Keratinocyte (primary cell): Measurements from ENCODE around the gene TMEM247. TPM values are rescaled to one million over a fixed set of nuclear protein-coding genes. Genes with fewer than 3 reads are reported as not detected.

Source experiments
- DNase-seq: peaks from one replicate; pipeline ENCODE4 v3.0.0-alpha.2; 2011; ENCODE audit warnings: low read depth, missing footprints, low spot score
- FAIRE-seq: peaks from 2 replicates; lab custom pipeline; 2011; peaks lifted over from hg19 to GRCh38; lab: Jason Lieb, UNC
- H2AFZ ChIP-seq: 2 replicates; pipeline ENCODE4 v1.6.0; 2012; ENCODE audit warnings: low read length, control low read depth, inconsistent platforms; ENCODE audit not compliant: control insufficient read depth
- H3K27ac ChIP-seq: 2 replicates; pipeline ENCODE4 v1.5.1; 2011; ENCODE audit warnings: low read length; ENCODE audit not compliant: control insufficient read depth, insufficient read depth
- H3K27me3 ChIP-seq: 3 replicates; pipeline ENCODE4 v1.6.0; 2011; ENCODE audit warnings: low read length; ENCODE audit not compliant: control insufficient read depth, insufficient read depth; ENCODE audit errors: extremely low read depth
- H3K36me3 ChIP-seq, 2 experiments: 2 replicates in 1 of 2; 3 replicates in 1 of 2; pipeline ENCODE4 v1.5.1; 2011; ENCODE audit warnings: low read length in 2 of 2, mild to moderate bottlenecking in 1 of 2; ENCODE audit not compliant: control insufficient read depth in 2 of 2, insufficient read depth in 2 of 2; ENCODE audit errors: extremely low read depth in 1 of 2
- H3K4me1 ChIP-seq: 3 replicates; pipeline ENCODE4 v1.5.1; 2011; ENCODE audit warnings: low read length; ENCODE audit not compliant: control insufficient read depth, insufficient read depth; ENCODE audit errors: extremely low read depth
- H3K4me2 ChIP-seq: 3 replicates; pipeline ENCODE4 v1.6.0; 2011; ENCODE audit warnings: low read depth, low read length; ENCODE audit not compliant: control insufficient read depth, insufficient read depth; ENCODE audit errors: extremely low read depth
- H3K4me3 ChIP-seq, 3 experiments: fragments of 200-600 bp in 1 of 3; sonication (generic) in 1 of 3; 2 replicates in 2 of 3; 3 replicates in 1 of 3; pipeline ENCODE4 v1.5.1; 2011 to 2016; ENCODE audit warnings: low read length in 3 of 3, mild to moderate bottlenecking in 3 of 3, control low read depth in 2 of 3, inconsistent platforms in 1 of 3, low read depth in 1 of 3, mixed read lengths in 1 of 3, mixed run types in 1 of 3, moderate library complexity in 1 of 3; ENCODE audit not compliant: control insufficient read depth in 2 of 3, insufficient read depth in 2 of 3; ENCODE audit errors: extremely low read depth in 1 of 3
- H3K79me2 ChIP-seq: 2 replicates; pipeline ENCODE4 v1.6.0; 2012; ENCODE audit warnings: low read length; ENCODE audit not compliant: control insufficient read depth, insufficient read depth
- H3K9ac ChIP-seq: 3 replicates; pipeline ENCODE4 v1.6.0; 2011; ENCODE audit warnings: low read length; ENCODE audit not compliant: control insufficient read depth, insufficient read depth; ENCODE audit errors: extremely low read depth
- H3K9me1 ChIP-seq: 3 replicates; pipeline ENCODE4 v1.6.0; 2011; ENCODE audit warnings: low read length; ENCODE audit not compliant: control insufficient read depth, insufficient read depth; ENCODE audit errors: extremely low read depth
- H3K9me3 ChIP-seq: 2 replicates; pipeline ENCODE4 v1.5.1; 2012; ENCODE audit warnings: low read depth, low read length; ENCODE audit not compliant: control insufficient read depth
- H4K20me1 ChIP-seq: 3 replicates; pipeline ENCODE4 v1.6.0; 2011; ENCODE audit warnings: low read length; ENCODE audit not compliant: control insufficient read depth, insufficient read depth; ENCODE audit errors: extremely low read depth
- EZH2 ChIP-seq: IDR thresholded peaks from one replicate; pipeline ENCODE4 v1.6.1; 2012; ENCODE audit warnings: inconsistent platforms, mild to moderate bottlenecking, low read length, moderate library complexity
- dilution Hi-C: fragments of 300-500 bp; cut with MboI; formaldehyde crosslinking; loops from one replicate; pipeline ENCODE4 v1.7.0; 2020; ENCODE audit warnings: low sequenced_read_pairs; ENCODE audit not compliant: extremely low pct_ligation_motif_present
- polyA minus RNA-seq, 3 experiments: library from RNA; depleted of rRNA, polyadenylated mRNA; stranded (reverse); fragments of >200 nt; gene quantifications; 1 replicate in 1 of 3; 2 replicates in 1 of 3; 3 replicates in 1 of 3; pipeline ENCODE4 v1.2.3, GENCODE V29; 2011
- polyA plus RNA-seq, 5 experiments: library from polyadenylated mRNA; depleted of rRNA in 3 of 5; stranded (reverse) in 3 of 5; stranded (forward) in 1 of 5; unstranded in 1 of 5; fragments of >200 nt; gene quantifications; 1 replicate in 1 of 5; 2 replicates in 3 of 5; 3 replicates in 1 of 5; pipeline versions ENCODE4 v1.2.1 to v1.2.3, GENCODE V29; 2011 to 2012; ENCODE audit warnings: missing spikeins in 2 of 5, low read depth in 1 of 5, low replicate concordance in 1 of 5
- TF ChIP-seq, protein P1 (sequence below), 3 experiments: IDR thresholded peaks in 1 of 3; conservative IDR thresholded peaks in 1 of 3; optimal IDR thresholded peaks in 1 of 3; 2 replicates in 2 of 3; 3 replicates in 1 of 3; pipeline versions ENCODE3 to v1.5.1; 2011; ENCODE audit warnings: low read length in 3 of 3, mild to moderate bottlenecking in 3 of 3, moderate library complexity in 2 of 3, control low read depth in 1 of 3, inconsistent platforms in 1 of 3; ENCODE audit not compliant: insufficient read depth in 2 of 3; ENCODE audit errors: extremely low read depth in 1 of 3

The TMEM247 gene
- not detected in 3 replicates for polyA plus RNA-seq
- not detected for polyA plus RNA-seq (2011; ENCODE audit: low read depth)
- not detected in 2 replicates for polyA plus RNA-seq (2011; cell fraction: cytosol; rRNA removed)
- polyA plus RNA-seq (2011; cell fraction: nucleus; rRNA removed) = not detected in 2 replicates
- not detected in 2 replicates for polyA plus RNA-seq (2012; ENCODE audit: low replicate concordance)
- polyA minus RNA-seq = not detected in 3 replicates
- polyA minus RNA-seq (2011; cell fraction: cytosol; rRNA and poly(A)+ RNA removed) = not detected
- polyA minus RNA-seq (2011; cell fraction: nucleus; rRNA and poly(A)+ RNA removed) = not detected in 2 replicates

DNA sequence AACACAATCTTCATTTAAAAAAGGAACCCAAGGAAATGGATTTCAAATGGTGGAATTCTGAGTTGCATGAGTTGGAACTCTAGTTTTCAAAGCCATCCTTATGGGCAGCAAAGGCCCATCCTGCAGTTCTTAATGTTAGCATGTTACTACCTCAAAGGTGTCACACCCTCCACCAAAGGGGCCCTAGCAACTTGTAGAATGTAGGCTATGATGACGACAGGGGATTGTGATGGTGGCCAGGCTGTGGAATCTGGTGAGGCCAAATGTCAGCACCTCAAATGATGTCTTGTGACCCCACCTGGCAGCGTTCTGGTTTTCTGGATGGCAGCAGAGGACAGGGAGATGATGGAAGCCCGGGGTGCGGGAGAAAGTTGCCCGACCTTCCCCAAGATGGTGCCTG, at the start of gene TMEM247:
Gene TMEM247 (plus strand): TSS at position 301 of the 400 bp plus-strand sequence.
- H4K20me1 ChIP-seq = no peaks in the 10 kb centered on the region
- H3K4me3 ChIP-seq = no peak within 1 kb of the TSS
- H3K4me2 ChIP-seq = no peak within 1 kb of the TSS
- TF ChIP-seq, protein P1, sequence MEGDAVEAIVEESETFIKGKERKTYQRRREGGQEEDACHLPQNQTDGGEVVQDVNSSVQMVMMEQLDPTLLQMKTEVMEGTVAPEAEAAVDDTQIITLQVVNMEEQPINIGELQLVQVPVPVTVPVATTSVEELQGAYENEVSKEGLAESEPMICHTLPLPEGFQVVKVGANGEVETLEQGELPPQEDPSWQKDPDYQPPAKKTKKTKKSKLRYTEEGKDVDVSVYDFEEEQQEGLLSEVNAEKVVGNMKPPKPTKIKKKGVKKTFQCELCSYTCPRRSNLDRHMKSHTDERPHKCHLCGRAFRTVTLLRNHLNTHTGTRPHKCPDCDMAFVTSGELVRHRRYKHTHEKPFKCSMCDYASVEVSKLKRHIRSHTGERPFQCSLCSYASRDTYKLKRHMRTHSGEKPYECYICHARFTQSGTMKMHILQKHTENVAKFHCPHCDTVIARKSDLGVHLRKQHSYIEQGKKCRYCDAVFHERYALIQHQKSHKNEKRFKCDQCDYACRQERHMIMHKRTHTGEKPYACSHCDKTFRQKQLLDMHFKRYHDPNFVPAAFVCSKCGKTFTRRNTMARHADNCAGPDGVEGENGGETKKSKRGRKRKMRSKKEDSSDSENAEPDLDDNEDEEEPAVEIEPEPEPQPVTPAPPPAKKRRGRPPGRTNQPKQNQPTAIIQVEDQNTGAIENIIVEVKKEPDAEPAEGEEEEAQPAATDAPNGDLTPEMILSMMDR (optimal IDR thresholded peaks at IDR 0.05 in 1 of 3, IDR thresholded peaks at IDR 0.05 in 1 of 3, conservative IDR thresholded peaks at IDR 0.05 in 1 of 3; ENCODE audit: extremely low read depth in 1 of 3, insufficient read depth in 2 of 3, low read length in 3 of 3) = no peak
- TF ChIP-seq EZH2 = no peak
- no peaks in the 10 kb centered on the region for H3K9me3 ChIP-seq
- peaks cover 4% of the 10 kb centered on the region for H3K4me1 ChIP-seq
- H3K27me3 ChIP-seq = peaks cover 14% of the 10 kb centered on the region
- H3K36me3 ChIP-seq = no peaks in the 10 kb centered on the region
- DNase-seq (no peak), FAIRE-seq (no peak)
- dilution Hi-C loops = no loop called here
- H2AFZ ChIP-seq = no peak within 1 kb of the TSS
- H3K79me2 ChIP-seq = no peaks in the 10 kb centered on the region
- H3K27ac ChIP-seq = no peak within 1 kb of the TSS
- no peaks in the 10 kb centered on the region for H3K9me1 ChIP-seq
- no peak within 1 kb of the TSS for H3K9ac ChIP-seq

DNA sequence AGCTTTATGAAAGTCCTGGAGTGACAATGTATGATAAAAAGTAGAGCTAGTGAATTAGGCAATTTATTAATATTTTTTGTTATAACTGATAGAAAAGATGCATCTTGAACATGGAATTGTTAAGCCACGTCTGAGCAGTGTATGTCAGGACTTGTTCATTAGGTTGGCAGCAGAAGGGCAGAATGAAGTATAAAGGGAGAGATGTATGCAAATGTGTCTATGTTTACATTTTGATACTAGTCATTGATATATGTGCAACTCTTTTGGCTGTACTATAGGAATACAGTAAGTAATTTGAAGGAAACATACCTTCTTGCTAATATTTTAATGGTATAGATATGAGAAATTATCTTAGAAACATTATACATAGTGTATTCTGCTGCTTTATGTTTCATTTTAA, 49.0 kb upstream of the TMEM247 start:
- H3K79me2 ChIP-seq = no peaks in the 10 kb centered on the region
- FAIRE-seq = no peak
- dilution Hi-C loops = no loop called here
- DNase-seq = no peak
- no peaks in the 10 kb centered on the region for H3K36me3 ChIP-seq
- H3K9ac ChIP-seq = no peak overlapping the region
- peaks cover 9% of the 10 kb centered on the region for H3K4me1 ChIP-seq
- H3K27ac ChIP-seq = no peak overlapping the region
- TF ChIP-seq, protein P1 (optimal IDR thresholded peaks at IDR 0.05 in 1 of 3, IDR thresholded peaks at IDR 0.05 in 1 of 3, conservative IDR thresholded peaks at IDR 0.05 in 1 of 3; ENCODE audit: extremely low read depth in 1 of 3, insufficient read depth in 2 of 3, low read length in 3 of 3) = no peak
- no peak for TF ChIP-seq EZH2
- no peaks in the 10 kb centered on the region for H3K9me1 ChIP-seq
- H2AFZ ChIP-seq = no peak overlapping the region
- no peak overlapping the region for H3K4me3 ChIP-seq
- H3K4me2 ChIP-seq = no peak overlapping the region
- H3K9me3 ChIP-seq = no peaks in the 10 kb centered on the region
- no peaks in the 10 kb centered on the region for H3K27me3 ChIP-seq
- no peaks in the 10 kb centered on the region for H4K20me1 ChIP-seq
